ENCODE data around the gene LYPLAL1.
A peak's percentile ranks its signal among the peaks of the same experiment; 100 is the strongest.

Gene LYPLAL1

GRCh38 chr1:219173434-219173757 is 282 bp upstream of the LYPLAL1 start:
- DNase-seq (ENCODE audit: low spot score) = peak; percentile 9
- in situ Hi-C loops (cut with MboI; ENCODE audit: low pct_unique_long_range_greater_than_20kb, low sequenced_read_pairs, unreplicated experiment) = no loop called here
- no peak for TF ChIP-seq CTCF (IDR thresholded peaks at IDR 0.05; ENCODE audit: extremely low read depth, insufficient read depth, missing control alignments)

GRCh38 chr1:219174460-219175211 is 958 bp downstream of the LYPLAL1 start:
- no peak for TF ChIP-seq CTCF (IDR thresholded peaks at IDR 0.05; ENCODE audit: extremely low read depth, insufficient read depth, missing control alignments)
- in situ Hi-C loops (cut with MboI; ENCODE audit: low pct_unique_long_range_greater_than_20kb, low sequenced_read_pairs, unreplicated experiment) = loop anchor here (25.0 kb wide), 1 partner anchor 837 kb away; the partner anchor contains the start of gene TGFB2
- DNase-seq (ENCODE audit: low spot score) = peak; percentile 11

- TF ChIP-seq CTCF (IDR thresholded peaks at IDR 0.05; ENCODE audit: extremely low read depth, insufficient read depth, missing control alignments) = no peak
- in situ Hi-C loops (cut with MboI; ENCODE audit: low pct_unique_long_range_greater_than_20kb, low sequenced_read_pairs, unreplicated experiment) = loop anchor here (25.0 kb wide), 1 partner anchor 838 kb away; the partner anchor contains the start of gene TGFB2
- no peak for DNase-seq (ENCODE audit: low spot score)
Observed at GRCh38 chr1:219175212-219175564, 1.5 kb downstream of the LYPLAL1 start.

- in situ Hi-C loops (cut with MboI; ENCODE audit: low pct_unique_long_range_greater_than_20kb, low sequenced_read_pairs, unreplicated experiment) = loop anchor here (25.0 kb wide), 1 partner anchor 839 kb away; the partner anchor contains the start of gene TGFB2
- no peak for DNase-seq (ENCODE audit: low spot score)
- TF ChIP-seq CTCF (IDR thresholded peaks at IDR 0.05; ENCODE audit: extremely low read depth, insufficient read depth, missing control alignments) = no peak
Observed at GRCh38 chr1:219176168-219176567, 2.5 kb downstream of the LYPLAL1 start.

- peak; percentile 9 for DNase-seq (ENCODE audit: low spot score)
- in situ Hi-C loops (cut with MboI; ENCODE audit: low pct_unique_long_range_greater_than_20kb, low sequenced_read_pairs, unreplicated experiment) = loop anchor here (25.0 kb wide), 1 partner anchor 840 kb away; the partner anchor contains the start of gene TGFB2
- no peak for TF ChIP-seq CTCF (IDR thresholded peaks at IDR 0.05; ENCODE audit: extremely low read depth, insufficient read depth, missing control alignments)
Observed at GRCh38 chr1:219177363-219177762, 3.7 kb downstream of the LYPLAL1 start.

- no peak for DNase-seq (ENCODE audit: low spot score)
- no peak for TF ChIP-seq CTCF (IDR thresholded peaks at IDR 0.05; ENCODE audit: extremely low read depth, insufficient read depth, missing control alignments)
- in situ Hi-C loops (cut with MboI; ENCODE audit: low pct_unique_long_range_greater_than_20kb, low sequenced_read_pairs, unreplicated experiment) = loop anchor here (25.0 kb wide), 1 partner anchor 841 kb away; the partner anchor contains the start of gene TGFB2
Observed at GRCh38 chr1:219177940-219178339, 4.3 kb downstream of the LYPLAL1 start.

Measured in GM13977 (cell line).